Liver (tissue), 9 donors: Measurements from ENCODE around the gene TXNRD2. TPM values are rescaled to one million over a fixed set of nuclear protein-coding genes. Genes with fewer than 3 reads are reported as not detected.

Experiments used
- DNase-seq: peaks from one replicate; pipeline ENCODE4 v3.0.0-alpha.2; 2017; ENCODE audit warnings: low spot score
- H3K27ac ChIP-seq, 2 donors: one replicate each; pipeline ENCODE4 v1.7.0; 2013; ENCODE audit warnings: inconsistent platforms in 2 of 2, low read length in 2 of 2, control low read depth in 1 of 2, low read depth in 1 of 2, mild to moderate bottlenecking in 1 of 2
- H3K27me3 ChIP-seq, 4 donors: one replicate each; pipeline versions ENCODE4 v1.6.1 to v1.7.0; 2013; ENCODE audit warnings: low read length in 3 of 4, inconsistent platforms in 1 of 4, mild to moderate bottlenecking in 1 of 4, moderate library complexity in 1 of 4; ENCODE audit not compliant: control insufficient read depth in 4 of 4, insufficient read depth in 4 of 4
- H3K36me3 ChIP-seq, 4 donors: one replicate each; pipeline versions ENCODE4 v1.6.1 to v1.7.0; 2013; ENCODE audit warnings: low read length in 3 of 4, mild to moderate bottlenecking in 3 of 4, low read depth in 1 of 4, moderate library complexity in 1 of 4; ENCODE audit not compliant: control insufficient read depth in 4 of 4, insufficient read depth in 3 of 4
- H3K4me1 ChIP-seq, 4 donors: one replicate each; pipeline versions ENCODE4 v1.6.1 to v1.7.0; 2013; ENCODE audit warnings: low read length in 3 of 4, mild to moderate bottlenecking in 3 of 4, moderate library complexity in 1 of 4; ENCODE audit not compliant: control insufficient read depth in 4 of 4, insufficient read depth in 4 of 4
- H3K4me3 ChIP-seq, 3 donors: one replicate each; pipeline versions ENCODE4 v1.6.1 to v1.7.0; 2013; ENCODE audit warnings: low read length in 3 of 3, control low read depth in 1 of 3, low read depth in 1 of 3, mild to moderate bottlenecking in 1 of 3
- H3K9ac ChIP-seq, 2 donors: one replicate each; pipeline ENCODE4 v1.7.0; 2013; ENCODE audit warnings: low read length in 2 of 2, mild to moderate bottlenecking in 2 of 2, moderate library complexity in 2 of 2, control low read depth in 1 of 2, low read depth in 1 of 2
- H3K9me3 ChIP-seq, 4 donors: one replicate each; pipeline versions ENCODE4 v1.6.1 to v1.7.0; 2013; ENCODE audit warnings: low read length in 3 of 4; ENCODE audit not compliant: control insufficient read depth in 4 of 4
- CTCF ChIP-seq: fragments of 150-350 bp; IDR thresholded peaks from 2 replicates; pipeline ENCODE4 v1.5.1; 2017; ENCODE audit warnings: improper control_type of control experiment, low read depth, low read length; ENCODE audit not compliant: missing input control
- EGR1 ChIP-seq, 2 donors: IDR thresholded peaks; 2 replicates each; pipeline ENCODE4 v1.6.1; 2016 to 2018; ENCODE audit warnings: antibody characterized with exemption in 2 of 2, low read depth in 2 of 2
- FOXA1 ChIP-seq: IDR thresholded peaks from 2 replicates; pipeline ENCODE4 v1.6.1; 2016; ENCODE audit warnings: antibody characterized with exemption
- FOXA2 ChIP-seq: IDR thresholded peaks from 2 replicates; pipeline ENCODE4 v1.6.1; 2016; ENCODE audit warnings: antibody characterized with exemption
- GABPA ChIP-seq, 2 donors: IDR thresholded peaks in 1 of 2; conservative IDR thresholded peaks in 1 of 2; 2 replicates each; pipeline ENCODE4 v1.6.1; 2016; ENCODE audit warnings: antibody characterized with exemption in 2 of 2, mild to moderate bottlenecking in 1 of 2, moderate library complexity in 1 of 2
- HNF4A ChIP-seq, 2 donors: conservative IDR thresholded peaks; 2 replicates each; pipeline ENCODE4 v1.6.1; 2016; ENCODE audit warnings: antibody characterized with exemption in 2 of 2, mild to moderate bottlenecking in 2 of 2
- JUND ChIP-seq, 2 donors: IDR thresholded peaks; 2 replicates each; pipeline ENCODE4 v1.6.1; 2016; ENCODE audit warnings: antibody characterized with exemption in 2 of 2
- MAX ChIP-seq: IDR thresholded peaks from 2 replicates; pipeline ENCODE4 v1.6.1; 2016; ENCODE audit warnings: antibody characterized with exemption
- NR2F2 ChIP-seq: IDR thresholded peaks from 2 replicates; pipeline ENCODE4 v1.6.1; 2016; ENCODE audit warnings: antibody characterized with exemption
- RAD21 ChIP-seq, 2 donors: IDR thresholded peaks; 2 replicates each; pipeline ENCODE4 v1.6.1; 2016; ENCODE audit warnings: antibody characterized with exemption in 2 of 2, mild to moderate bottlenecking in 2 of 2
- REST ChIP-seq: IDR thresholded peaks from 2 replicates; pipeline ENCODE4 v1.6.1; 2016; ENCODE audit warnings: antibody characterized with exemption, mild to moderate bottlenecking
- RXRA ChIP-seq, 2 donors: IDR thresholded peaks; 2 replicates each; pipeline ENCODE4 v1.6.1; 2017 to 2018; ENCODE audit warnings: antibody characterized with exemption in 2 of 2, mild to moderate bottlenecking in 1 of 2
- TAF1 ChIP-seq: conservative IDR thresholded peaks from 2 replicates; pipeline ENCODE4 v1.6.1; 2016; ENCODE audit warnings: antibody characterized with exemption, mild to moderate bottlenecking
- ZBTB33 ChIP-seq: IDR thresholded peaks from 2 replicates; pipeline ENCODE4 v1.6.1; 2016; ENCODE audit warnings: antibody characterized with exemption
- WGBS: extraction: QIAGEN DNeasy Blood & Tissue Kit; methylation state at CpG from one replicate; pipeline ENCODE4 v1.1.7; 2013; 5-methylcytosine and 5-hydroxymethylcytosine counted together
- polyA plus RNA-seq, 2 donors: library from polyadenylated mRNA; stranded (reverse) in 1 of 2; unstranded in 1 of 2; fragments of 200-250 nt in 1 of 2; fragments of >200 nt in 1 of 2; fragmentation: Nextera tagmentation in 1 of 2; extraction: Ambion mirVana in 1 of 2; gene quantifications; one replicate each; pipeline versions ENCODE4 v1.2.1 to v1.2.3, GENCODE V29; 2013 to 2015
- total RNA-seq, 2 donors: library from RNA; depleted of rRNA; stranded (reverse); fragments of >200 nt; gene quantifications; one replicate each; pipeline ENCODE4 v1.2.3, GENCODE V29; 2014
- donor health status: healthy.
- donor health status: healthy.
- donor health status: healthy.
- donor health status: healthy.
- donor health status: healthy.

Gene TXNRD2
- total and polyA plus RNA-seq, 4 donors: 22.2 to 41.3 (median 33.6) TPM

- no peaks in the 10 kb centered on the region for H3K4me1 ChIP-seq
- no peak overlapping the region for H3K9ac ChIP-seq
- no peak for TF ChIP-seq GABPA (IDR thresholded peaks at IDR 0.05 in 1 of 2, conservative IDR thresholded peaks at IDR 0.05 in 1 of 2)
- TF ChIP-seq NR2F2: no peak
- TF ChIP-seq TAF1: no peak
- TF ChIP-seq REST: no peak
- no peak for TF ChIP-seq CTCF
- TF ChIP-seq JUND (IDR thresholded peaks at IDR 0.05): no peak
- no peak for TF ChIP-seq MAX
- TF ChIP-seq EGR1 (IDR thresholded peaks at IDR 0.05; ENCODE audit: low read depth in 2 of 2): no peak
- H3K36me3 ChIP-seq: peaks cover 0 to 16% (median 3%) of the 10 kb centered on the region in 4 donors
- no peak overlapping the region for H3K4me3 ChIP-seq
- H3K9me3 ChIP-seq: no peaks in the 10 kb centered on the region
- 83% methylated on average over 27 of the region's 27 CpGs for WGBS
- H3K27ac ChIP-seq: no peak overlapping the region
- H3K27me3 ChIP-seq: no peaks in the 10 kb centered on the region
- DNase-seq: no peak
Measured at GRCh38 chr22:19880786-19881569, 60.6 kb downstream of the TXNRD2 start.

GRCh38 chr22:19879992-19880785 lies 61.4 kb downstream of the TXNRD2 start:
- Histone ChIP-seq H3K4me1 (no peaks in the 10 kb centered on the region), H3K27ac (no peak overlapping the region), H3K36me3 (peaks cover 0 to 16% (median 3%) of the 10 kb centered on the region in 4 donors), H3K9ac (no peak overlapping the region), H3K9me3 (no peaks in the 10 kb centered on the region), H3K4me3 (no peak overlapping the region), H3K27me3 (no peaks in the 10 kb centered on the region)
- TF ChIP-seq REST (no peak), HNF4A (conservative IDR thresholded peaks at IDR 0.05) (no peak), TAF1 (no peak), GABPA (IDR thresholded peaks at IDR 0.05 in 1 of 2, conservative IDR thresholded peaks at IDR 0.05 in 1 of 2) (no peak), NR2F2 (no peak), FOXA2 (no peak), FOXA1 (no peak), MAX (no peak), ZBTB33 (no peak), RXRA (IDR thresholded peaks at IDR 0.05) (no peak), RAD21 (IDR thresholded peaks at IDR 0.05) (no peak), EGR1 (IDR thresholded peaks at IDR 0.05; ENCODE audit: low read depth in 2 of 2) (no peak)
- DNase-seq: no peak
- 94% methylated on average over 34 of the region's 34 CpGs for WGBS
